ENCODE data around the gene JAGN1.
"Not testable (repeated sequence)": the region's sequence is repeated elsewhere in the genome, so short reads cannot be mapped to it uniquely, and the experiment has no call there.

JAGN1 gene

DNA sequence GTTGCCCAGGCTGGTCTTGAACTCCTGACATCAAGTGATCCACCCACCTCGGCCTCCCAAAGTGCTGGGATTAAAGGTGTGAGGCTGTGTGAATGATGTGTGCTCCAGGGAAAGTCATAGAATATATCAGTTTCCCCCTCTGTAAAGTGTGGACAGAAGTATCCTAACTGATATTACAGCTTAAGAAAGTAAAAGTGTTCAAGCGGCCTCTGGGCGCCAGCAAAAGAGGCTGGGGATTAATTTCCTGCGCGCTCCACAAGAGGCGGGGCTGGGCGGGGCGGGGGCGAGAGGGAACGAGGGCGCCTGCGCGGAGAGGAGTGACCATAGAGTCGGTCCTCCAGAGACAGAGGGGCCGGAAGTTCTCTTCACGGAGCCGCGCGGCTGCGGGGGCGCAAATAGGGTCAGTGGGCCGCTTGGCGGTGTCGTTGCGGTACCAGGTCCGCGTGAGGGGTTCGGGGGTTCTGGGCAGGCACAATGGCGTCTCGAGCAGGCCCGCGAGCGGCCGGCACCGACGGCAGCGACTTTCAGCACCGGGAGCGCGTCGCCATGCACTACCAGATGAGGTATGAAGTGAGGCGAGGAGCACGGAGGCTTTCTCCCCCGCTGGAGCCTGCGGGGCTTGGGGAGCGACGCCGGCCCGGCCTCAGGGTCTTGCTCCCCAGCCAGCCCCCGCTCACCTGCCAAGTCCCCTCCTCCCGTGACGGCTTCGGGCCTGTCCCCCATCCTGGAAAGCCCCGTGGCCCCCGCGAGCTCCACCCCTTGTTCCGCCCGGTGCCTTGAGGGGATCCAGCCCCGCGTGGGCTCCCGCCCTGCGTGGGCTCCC is at the start of gene JAGN1:
Gene JAGN1 (plus strand): TSS at position 362 of the 823 bp plus-strand sequence. CDS start 113 bp downstream, at position 475.
- DNase-seq (ENCODE audit: low read depth, low spot score) = peak; percentile 91
- peak within 1 kb of the TSS; percentile 84 for H3K4me3 ChIP-seq (ENCODE audit: low read depth, low read length)
- in situ Hi-C loops (cut with HindIII; ENCODE audit: low sequenced_read_pairs) = no loop called here
- TF ChIP-seq, protein P1, sequence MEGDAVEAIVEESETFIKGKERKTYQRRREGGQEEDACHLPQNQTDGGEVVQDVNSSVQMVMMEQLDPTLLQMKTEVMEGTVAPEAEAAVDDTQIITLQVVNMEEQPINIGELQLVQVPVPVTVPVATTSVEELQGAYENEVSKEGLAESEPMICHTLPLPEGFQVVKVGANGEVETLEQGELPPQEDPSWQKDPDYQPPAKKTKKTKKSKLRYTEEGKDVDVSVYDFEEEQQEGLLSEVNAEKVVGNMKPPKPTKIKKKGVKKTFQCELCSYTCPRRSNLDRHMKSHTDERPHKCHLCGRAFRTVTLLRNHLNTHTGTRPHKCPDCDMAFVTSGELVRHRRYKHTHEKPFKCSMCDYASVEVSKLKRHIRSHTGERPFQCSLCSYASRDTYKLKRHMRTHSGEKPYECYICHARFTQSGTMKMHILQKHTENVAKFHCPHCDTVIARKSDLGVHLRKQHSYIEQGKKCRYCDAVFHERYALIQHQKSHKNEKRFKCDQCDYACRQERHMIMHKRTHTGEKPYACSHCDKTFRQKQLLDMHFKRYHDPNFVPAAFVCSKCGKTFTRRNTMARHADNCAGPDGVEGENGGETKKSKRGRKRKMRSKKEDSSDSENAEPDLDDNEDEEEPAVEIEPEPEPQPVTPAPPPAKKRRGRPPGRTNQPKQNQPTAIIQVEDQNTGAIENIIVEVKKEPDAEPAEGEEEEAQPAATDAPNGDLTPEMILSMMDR (IDR thresholded peaks at IDR 0.05; ENCODE audit: low read depth, low read length) = no peak

DNA sequence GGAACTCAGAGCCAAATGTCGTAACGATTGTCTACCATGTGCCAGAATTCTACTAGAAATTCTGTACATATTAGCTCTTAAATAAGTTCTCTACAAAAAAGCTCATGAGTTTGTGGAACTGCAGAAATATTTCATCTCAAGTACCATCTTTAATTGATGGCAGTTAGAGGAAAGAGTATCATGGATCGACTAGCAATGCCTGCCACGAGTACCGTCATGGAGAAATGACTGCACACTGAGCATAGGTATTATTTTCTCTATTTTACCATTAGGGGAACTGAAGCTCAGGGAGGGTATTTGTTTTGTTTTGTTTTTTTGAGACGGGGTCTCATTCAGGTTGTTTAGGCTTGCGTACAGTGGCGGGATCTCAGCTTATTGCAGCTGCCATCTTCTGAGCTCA is 49.4 kb upstream of the JAGN1 start:
- TF ChIP-seq, protein P1 (IDR thresholded peaks at IDR 0.05; ENCODE audit: low read depth, low read length) = no peak
- in situ Hi-C loops (cut with HindIII; ENCODE audit: low sequenced_read_pairs) = no loop called here
- H3K4me3 ChIP-seq (ENCODE audit: low read depth, low read length) = no peak overlapping the region
- no peak for DNase-seq (ENCODE audit: low read depth, low spot score)

DNA sequence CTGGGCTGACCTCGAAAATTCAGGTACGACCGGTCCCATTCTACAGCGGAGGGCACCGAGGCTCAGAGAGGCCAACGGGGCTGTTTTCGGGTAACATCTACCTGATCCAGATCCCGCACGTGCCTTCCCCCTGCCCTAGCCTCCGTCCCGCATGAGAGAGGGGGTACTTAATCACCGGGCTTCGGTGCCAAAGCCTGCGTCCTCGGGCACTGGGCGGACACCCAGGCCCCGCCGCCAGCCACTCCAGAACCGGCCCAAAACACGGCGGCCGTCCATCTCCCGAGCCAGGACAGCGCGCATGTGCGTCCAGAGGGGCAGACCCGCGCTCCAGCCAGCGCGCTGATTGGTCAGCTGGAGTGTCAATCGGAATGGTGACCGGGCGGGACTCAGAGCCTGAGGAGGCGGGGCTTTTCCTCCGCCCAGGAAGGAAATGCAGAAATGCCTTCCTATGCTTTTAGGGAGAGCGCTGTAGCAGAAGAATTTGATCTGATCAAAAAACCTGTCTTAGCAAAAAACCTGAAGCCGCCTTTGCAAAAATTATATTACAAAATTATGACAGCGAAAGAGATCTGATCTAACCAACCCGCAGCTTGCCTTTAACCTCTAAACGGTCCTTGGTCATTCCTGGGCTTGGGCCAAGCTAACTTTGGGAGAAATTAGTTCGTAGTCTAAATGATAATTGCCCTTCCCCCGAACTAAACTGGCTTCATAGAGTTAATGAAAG is 46.5 kb upstream of the JAGN1 start, which contains the start of gene RPUSD3:
Gene RPUSD3 (minus strand): TSS at position 294 of the 724 bp plus-strand sequence. CDS start 18 bp downstream, at position 276.
- in situ Hi-C loops (cut with HindIII; ENCODE audit: low sequenced_read_pairs) = no loop called here
- TF ChIP-seq, protein P1 (IDR thresholded peaks at IDR 0.05; ENCODE audit: low read depth, low read length) = no peak
- peak within 1 kb of the TSS; percentile 89 for H3K4me3 ChIP-seq (ENCODE audit: low read depth, low read length)
- DNase-seq (ENCODE audit: low read depth, low spot score) = peak; percentile 95

DNA sequence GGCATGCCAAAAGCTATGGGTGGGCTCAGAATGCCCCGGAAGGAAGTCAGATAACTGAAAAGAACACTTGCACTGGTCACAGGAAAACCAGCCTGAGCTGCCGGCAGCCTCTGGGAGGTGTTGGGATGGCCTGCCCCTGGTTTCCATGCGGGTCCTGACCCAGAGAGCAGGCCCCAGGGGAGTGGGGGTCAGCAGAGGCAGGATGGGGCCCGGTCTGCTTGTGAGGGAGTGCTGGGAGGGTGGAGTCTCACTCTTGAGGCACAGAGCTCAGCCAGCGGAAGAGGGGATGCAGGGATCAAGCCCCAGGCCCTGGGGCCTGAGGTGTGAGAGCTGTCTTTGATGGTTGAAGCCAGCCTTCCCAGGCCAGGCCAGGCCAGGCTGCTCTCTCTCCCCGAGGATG is 44.2 kb upstream of the JAGN1 start:
- H3K4me3 ChIP-seq (ENCODE audit: low read depth, low read length) = no peak overlapping the region
- TF ChIP-seq, protein P1 (IDR thresholded peaks at IDR 0.05; ENCODE audit: low read depth, low read length) = no peak
- in situ Hi-C loops (cut with HindIII; ENCODE audit: low sequenced_read_pairs) = no loop called here
- DNase-seq (ENCODE audit: low read depth, low spot score) = no peak

DNA sequence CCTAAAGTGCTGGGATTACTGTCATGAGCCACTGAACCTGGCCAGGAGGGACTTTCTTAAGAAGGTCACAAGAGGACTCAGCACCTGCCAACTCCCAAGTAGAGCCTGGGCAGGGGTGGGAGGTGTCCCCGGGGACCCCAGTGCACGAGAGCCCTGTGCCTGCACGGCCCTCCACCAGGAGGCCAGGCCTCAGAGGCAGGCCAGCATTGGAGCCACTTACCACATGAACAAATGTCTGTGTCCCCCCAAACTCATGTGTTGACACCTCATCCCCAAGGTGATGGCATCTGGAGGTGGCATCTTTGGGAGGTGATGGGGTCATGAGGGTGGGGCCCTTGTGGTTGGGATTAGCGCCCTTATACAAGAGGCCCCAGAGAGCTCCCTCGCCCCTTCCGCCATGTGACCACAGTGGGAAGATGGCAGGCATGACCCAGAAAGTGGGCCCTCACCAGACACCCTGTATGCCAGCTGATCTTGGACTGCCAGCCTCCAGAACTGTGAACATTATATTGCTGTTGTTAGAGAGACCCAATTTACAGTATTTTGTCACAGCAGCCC is 43.4 kb upstream of the JAGN1 start:
- no peak for DNase-seq (ENCODE audit: low read depth, low spot score)
- TF ChIP-seq, protein P1 (IDR thresholded peaks at IDR 0.05; ENCODE audit: low read depth, low read length) = no peak
- no peak overlapping the region for H3K4me3 ChIP-seq (ENCODE audit: low read depth, low read length)
- in situ Hi-C loops (cut with HindIII; ENCODE audit: low sequenced_read_pairs) = no loop called here

DNA sequence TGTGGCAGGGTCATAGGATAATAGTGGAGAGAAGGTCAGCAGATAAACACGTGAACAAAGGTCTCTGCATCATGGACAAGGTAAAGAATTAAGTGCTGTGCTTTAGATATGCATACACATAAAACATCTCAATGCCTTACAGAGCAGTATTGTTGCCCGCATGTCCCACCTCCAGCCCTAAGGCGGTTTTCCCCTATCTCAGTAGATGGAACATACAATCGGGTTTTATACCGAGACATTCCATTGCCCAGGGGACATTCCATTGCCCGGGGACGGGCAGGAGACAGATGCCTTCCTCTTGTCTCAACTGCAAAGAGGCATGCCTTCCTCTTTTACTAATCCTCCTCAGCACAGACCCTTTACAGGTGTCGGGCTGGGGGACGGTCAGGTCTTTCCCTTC is 42.5 kb upstream of the JAGN1 start:
- H3K4me3 ChIP-seq (ENCODE audit: low read depth, low read length); in situ Hi-C loops (cut with HindIII; ENCODE audit: low sequenced_read_pairs); DNase-seq (ENCODE audit: low read depth, low spot score): not testable (repeated sequence)

Data from astrocyte of the spinal cord (primary cell).